Transverse colon (tissue), 4 donors: Measurements from ENCODE around the gene CHRNB1. TPM values are rescaled to one million over a fixed set of nuclear protein-coding genes. Genes with fewer than 3 reads are reported as not detected.

Experiments
- DNase-seq: peaks from one replicate; pipeline ENCODE4 v3.0.0-alpha.2; 2019
- H3K27ac ChIP-seq, 4 donors: fragments of 200-600 bp; sonication (generic); 2 replicates each; pipeline ENCODE4 v1.5.1; 2016 to 2018; ENCODE audit warnings: inconsistent platforms in 4 of 4
- H3K27me3 ChIP-seq: fragments of 200-600 bp; sonication (generic); 2 replicates; pipeline ENCODE4 v1.5.1; 2017; ENCODE audit warnings: inconsistent platforms
- H3K36me3 ChIP-seq, 4 donors: fragments of 200-600 bp; sonication (generic); 2 replicates each; pipeline ENCODE4 v1.5.1; 2017 to 2019; ENCODE audit warnings: inconsistent platforms in 4 of 4
- H3K4me1 ChIP-seq, 4 donors: fragments of 200-600 bp; sonication (generic); 2 replicates each; pipeline ENCODE4 v1.5.1; 2017 to 2020; ENCODE audit warnings: inconsistent platforms in 4 of 4
- H3K4me3 ChIP-seq, 4 donors: fragments of 200-600 bp; sonication (generic); 1 replicate in 1 of 4; 2 replicates in 3 of 4; pipeline versions ENCODE4 v1.5.1 to v1.6.1; 2017 to 2019; ENCODE audit warnings: inconsistent platforms in 4 of 4
- H3K9me3 ChIP-seq, 2 donors: fragments of 200-600 bp; sonication (generic); 2 replicates each; pipeline ENCODE4 v1.5.1; 2017 to 2019; ENCODE audit warnings: inconsistent platforms in 2 of 2
- EP300 ChIP-seq: sonication (generic); formaldehyde crosslinking; IDR thresholded peaks from one replicate; pipeline ENCODE4 v1.6.1; 2017; ENCODE audit warnings: antibody characterized with exemption, low read depth
- POLR2A ChIP-seq: fragments of 450-650 bp; IDR thresholded peaks from one replicate; pipeline ENCODE4 v1.6.1; 2016; ENCODE audit warnings: antibody characterized with exemption, mild to moderate bottlenecking, moderate library complexity
- POLR2AphosphoS5 ChIP-seq, 3 donors: sonication (generic); formaldehyde crosslinking; IDR thresholded peaks; one replicate each; pipeline ENCODE4 v1.6.1; 2016; ENCODE audit warnings: antibody characterized with exemption in 3 of 3
- WGBS, 2 donors: methylation state at CpG; one replicate each; pipeline ENCODE4 v1.1.5; 2018; ENCODE audit warnings: low coverage in 1 of 2; 5-methylcytosine and 5-hydroxymethylcytosine counted together
- in situ Hi-C, 4 donors: fragments of 200-750 bp; cut with MboI; loops; one replicate each; pipeline versions ENCODE4 v1.15.0 to v1.15.1; 2017; ENCODE audit warnings: low sequenced_read_pairs in 3 of 4, low pct_ligation_motif_present in 1 of 4, low pct_unique_long_range_greater_than_20kb in 1 of 4
- intact Hi-C: fragments of 100-400 bp; cut with DNase I; formaldehyde crosslinking; loops from one replicate; pipeline ENCODE4 v1.15.1; 2023; ENCODE audit warnings: low total_unique reads
- total RNA-seq, 4 donors: library from RNA; depleted of rRNA; stranded (reverse); fragments of >200 nt; gene quantifications; one replicate each; pipeline ENCODE4 v1.1.0, GENCODE V29; 2016
- TF ChIP-seq, protein P1 (sequence below), 5 experiments: fragments of 200-600 bp in 3 of 5; fragments of 450-650 bp in 2 of 5; sonication (generic) in 3 of 5; IDR thresholded peaks; 1 replicate in 2 of 5; 2 replicates in 3 of 5; pipeline ENCODE4 v1.5.1; 2016 to 2017; ENCODE audit warnings: antibody characterized with exemption in 5 of 5, inconsistent platforms in 3 of 5, mild to moderate bottlenecking in 2 of 5, moderate library complexity in 1 of 5

CHRNB1 gene
- total RNA-seq, 4 donors from 2014 or later: 5.8 to 10.3 (median 8.9) TPM; not detected in 1

DNA sequence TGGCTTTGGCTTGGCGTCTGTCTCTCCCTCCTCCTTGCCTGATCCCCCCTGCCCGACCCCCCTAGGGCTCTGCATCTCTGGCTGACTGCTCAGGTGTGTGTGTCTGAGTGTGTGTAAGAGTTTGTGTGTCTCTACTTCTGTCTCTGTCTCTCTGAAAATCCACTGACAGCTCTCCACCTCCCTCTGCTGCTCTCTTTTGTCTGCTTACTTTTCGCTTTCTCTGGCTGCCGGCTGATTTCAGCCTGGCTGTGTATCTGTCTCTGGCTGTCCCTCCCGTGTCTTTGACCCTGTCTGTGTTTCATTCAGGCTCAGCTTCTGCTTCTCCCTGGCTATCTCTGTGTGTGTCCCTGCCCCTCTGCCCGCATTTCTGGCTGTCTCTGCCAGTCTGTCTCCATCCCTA lies 28.5 kb upstream of the CHRNB1 start:
- WGBS, 2 donors: 67 to 70% methylated on average over 2 to 6 of the region's 6 CpGs
- Histone ChIP-seq H3K36me3 (no peaks in the 10 kb centered on the region), H3K27ac (no peak overlapping the region), H3K9me3 (no peaks in the 10 kb centered on the region), H3K27me3 (no peaks in the 10 kb centered on the region), H3K4me1 (no peaks in the 10 kb centered on the region), H3K4me3 (no peak overlapping the region)
- intact Hi-C loops: no loop called here
- TF ChIP-seq, protein P1, sequence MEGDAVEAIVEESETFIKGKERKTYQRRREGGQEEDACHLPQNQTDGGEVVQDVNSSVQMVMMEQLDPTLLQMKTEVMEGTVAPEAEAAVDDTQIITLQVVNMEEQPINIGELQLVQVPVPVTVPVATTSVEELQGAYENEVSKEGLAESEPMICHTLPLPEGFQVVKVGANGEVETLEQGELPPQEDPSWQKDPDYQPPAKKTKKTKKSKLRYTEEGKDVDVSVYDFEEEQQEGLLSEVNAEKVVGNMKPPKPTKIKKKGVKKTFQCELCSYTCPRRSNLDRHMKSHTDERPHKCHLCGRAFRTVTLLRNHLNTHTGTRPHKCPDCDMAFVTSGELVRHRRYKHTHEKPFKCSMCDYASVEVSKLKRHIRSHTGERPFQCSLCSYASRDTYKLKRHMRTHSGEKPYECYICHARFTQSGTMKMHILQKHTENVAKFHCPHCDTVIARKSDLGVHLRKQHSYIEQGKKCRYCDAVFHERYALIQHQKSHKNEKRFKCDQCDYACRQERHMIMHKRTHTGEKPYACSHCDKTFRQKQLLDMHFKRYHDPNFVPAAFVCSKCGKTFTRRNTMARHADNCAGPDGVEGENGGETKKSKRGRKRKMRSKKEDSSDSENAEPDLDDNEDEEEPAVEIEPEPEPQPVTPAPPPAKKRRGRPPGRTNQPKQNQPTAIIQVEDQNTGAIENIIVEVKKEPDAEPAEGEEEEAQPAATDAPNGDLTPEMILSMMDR (IDR thresholded peaks at IDR 0.05): no peak
- TF ChIP-seq EP300: no peak
- no peak for TF ChIP-seq POLR2A
- no peak for TF ChIP-seq POLR2AphosphoS5 (IDR thresholded peaks at IDR 0.05)
- in situ Hi-C loops: no loop called here
- DNase-seq: no peak

DNA sequence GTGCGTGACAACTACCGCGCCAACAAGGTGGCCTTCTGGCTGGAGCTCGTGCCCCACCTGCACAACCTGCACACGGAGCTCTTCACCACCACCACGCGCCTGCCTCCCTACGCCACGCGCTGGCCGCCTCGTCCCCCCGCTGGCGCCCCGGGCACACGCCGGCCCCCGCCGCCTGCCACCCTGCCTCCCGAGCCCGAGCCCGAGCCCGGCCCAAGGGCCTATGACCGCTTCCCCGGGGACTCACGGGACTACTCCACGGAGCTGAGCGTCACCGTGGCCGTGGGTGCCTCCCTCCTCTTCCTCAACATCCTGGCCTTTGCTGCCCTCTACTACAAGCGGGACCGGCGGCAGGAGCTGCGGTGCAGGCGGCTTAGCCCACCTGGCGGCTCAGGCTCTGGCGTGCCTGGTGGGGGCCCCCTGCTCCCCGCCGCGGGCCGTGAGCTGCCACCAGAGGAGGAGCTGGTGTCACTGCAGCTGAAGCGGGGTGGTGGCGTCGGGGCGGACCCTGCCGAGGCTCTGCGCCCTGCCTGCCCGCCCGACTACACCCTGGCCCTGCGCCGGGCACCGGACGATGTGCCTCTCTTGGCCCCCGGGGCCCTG lies 27.7 kb upstream of the CHRNB1 start:
- no peak overlapping the region for H3K4me3 ChIP-seq
- H3K36me3 ChIP-seq: no peaks in the 10 kb centered on the region
- H3K9me3 ChIP-seq: no peaks in the 10 kb centered on the region
- no peaks in the 10 kb centered on the region for H3K4me1 ChIP-seq
- in situ Hi-C loops (no loop called here), intact Hi-C loops (no loop called here)
- DNase-seq: no peak
- WGBS, 2 donors: 89% methylated on average over 54 of the region's 54 CpGs; no CpG with 5 or more reads in 1 of the 2 donors
- H3K27ac ChIP-seq: no peak overlapping the region
- TF ChIP-seq POLR2AphosphoS5 (IDR thresholded peaks at IDR 0.05) (no peak), EP300 (no peak), POLR2A (no peak)
- TF ChIP-seq, protein P1 (IDR thresholded peaks at IDR 0.05): no peak
- H3K27me3 ChIP-seq: no peaks in the 10 kb centered on the region

DNA sequence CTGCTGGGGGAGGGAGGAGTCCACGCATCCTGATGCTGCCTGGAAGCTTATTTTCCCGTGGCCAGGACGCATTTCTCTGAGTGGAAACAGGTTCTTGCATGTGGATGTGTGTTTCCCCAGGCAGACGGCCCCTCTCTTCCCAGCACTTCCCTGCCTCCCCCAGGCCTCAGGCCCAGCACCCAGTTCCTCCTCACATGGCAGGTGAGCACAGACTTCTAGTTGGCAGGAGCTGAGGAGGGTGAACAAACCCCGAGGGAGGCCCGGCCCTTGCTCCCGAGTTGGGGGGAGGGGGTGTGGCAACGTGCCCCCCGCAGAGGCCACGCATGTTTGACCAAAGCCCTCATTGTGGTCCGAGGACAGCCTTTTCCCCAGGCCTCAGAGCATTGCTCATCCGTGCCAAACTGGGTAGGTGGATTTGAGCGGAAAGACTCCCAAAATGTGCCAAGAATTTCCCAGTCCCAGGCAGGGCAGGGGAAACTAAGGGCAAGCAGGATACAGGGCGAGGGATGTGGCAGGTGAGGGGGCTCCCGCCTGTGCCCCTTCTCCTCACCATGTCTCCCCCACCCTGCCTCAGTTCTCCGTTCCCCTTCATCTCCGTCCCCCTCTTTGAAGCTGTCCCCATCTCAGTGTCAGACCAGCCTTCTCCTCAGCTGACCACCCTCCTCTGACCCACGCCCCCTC lies 26.2 kb upstream of the CHRNB1 start:
- WGBS, 2 donors: 40 to 73% methylated on average over 2 to 17 of the region's 18 CpGs

More for the DNA sequence above, 26.2 kb upstream of the CHRNB1 start:
- TF ChIP-seq POLR2A (no peak), POLR2AphosphoS5 (IDR thresholded peaks at IDR 0.05) (no peak), EP300 (no peak)
- TF ChIP-seq, protein P1 (IDR thresholded peaks at IDR 0.05): no peak
- Histone ChIP-seq H3K4me1 (no peaks in the 10 kb centered on the region), H3K27me3 (no peaks in the 10 kb centered on the region), H3K36me3 (no peaks in the 10 kb centered on the region), H3K9me3 (no peaks in the 10 kb centered on the region), H3K4me3 (no peak overlapping the region), H3K27ac (no peak overlapping the region)
- in situ Hi-C loops: no loop called here
- intact Hi-C loops: no loop called here
- DNase-seq: no peak
